Right renal pelvis (tissue), 4 donors: ENCODE data around the gene MSS51. TPM values are rescaled to one million over a fixed set of nuclear protein-coding genes. Genes with fewer than 3 reads are reported as not detected.

Experiments used
- DNase-seq, 4 donors: peaks; one replicate each; pipeline ENCODE4 v3.0.0-alpha.2; 2013; ENCODE audit warnings: low read depth in 4 of 4, low spot score in 3 of 4, missing footprints in 1 of 4
- polyA plus RNA-seq, 4 donors: library from polyadenylated mRNA; unstranded; fragments of 120-200 nt; gene quantifications; one replicate each; pipeline ENCODE4 v1.2.1, GENCODE V29; 2013; ENCODE audit not compliant: insufficient read length in 4 of 4

MSS51 gene
- polyA plus RNA-seq = 1 to 10 TPM; 1.6 to 3.1 (median 1.7) TPM

GRCh38 chr10:73433538-73433867, at the start of gene MSS51:
MSS51 (minus strand) TSS chr10:73433561; CDS start chr10:73428284, 5,277 bp downstream.
- DNase-seq = no peak

DNA sequence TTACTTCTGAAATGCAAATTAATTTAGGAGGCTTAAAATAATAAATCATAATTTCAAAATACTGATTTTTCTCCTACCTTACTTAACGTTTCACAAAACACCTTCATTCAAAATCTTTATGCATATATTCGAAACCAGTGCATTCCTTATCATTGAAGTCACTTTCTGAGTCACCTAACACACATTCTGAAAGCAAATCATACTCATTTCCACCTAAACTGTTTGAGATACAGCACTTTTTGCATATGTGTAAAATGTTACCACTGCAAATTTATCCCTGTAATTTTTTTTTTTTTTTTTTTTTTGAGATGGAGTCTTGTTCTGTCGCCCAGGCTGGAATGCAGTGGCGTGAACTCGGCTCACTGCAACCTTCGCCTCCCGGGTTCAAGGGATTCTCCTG, 46.8 kb upstream of the MSS51 start:
- no peak for DNase-seq

DNA sequence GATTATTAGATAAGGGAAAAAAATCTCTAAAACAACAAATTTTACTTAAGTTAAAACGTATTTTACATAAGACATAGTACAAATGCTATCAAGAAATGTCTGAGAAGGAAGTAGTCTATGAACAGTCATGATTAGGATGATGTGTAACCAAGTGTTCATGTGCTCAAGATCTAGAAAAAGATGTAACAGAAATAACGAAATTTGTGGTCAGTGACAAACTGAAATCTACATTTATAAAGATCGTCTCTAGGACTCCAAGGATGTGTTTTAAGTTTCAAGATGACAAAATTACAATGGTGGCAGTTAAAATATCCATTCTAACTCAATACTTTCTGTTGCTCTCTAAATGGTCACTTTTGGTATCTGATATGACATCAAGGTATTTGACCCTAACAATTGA, 45.3 kb upstream of the MSS51 start:
- DNase-seq = no peak

GRCh38 chr10:73471226-73471625, 37.9 kb upstream of the MSS51 start:
- no peak for DNase-seq

DNA sequence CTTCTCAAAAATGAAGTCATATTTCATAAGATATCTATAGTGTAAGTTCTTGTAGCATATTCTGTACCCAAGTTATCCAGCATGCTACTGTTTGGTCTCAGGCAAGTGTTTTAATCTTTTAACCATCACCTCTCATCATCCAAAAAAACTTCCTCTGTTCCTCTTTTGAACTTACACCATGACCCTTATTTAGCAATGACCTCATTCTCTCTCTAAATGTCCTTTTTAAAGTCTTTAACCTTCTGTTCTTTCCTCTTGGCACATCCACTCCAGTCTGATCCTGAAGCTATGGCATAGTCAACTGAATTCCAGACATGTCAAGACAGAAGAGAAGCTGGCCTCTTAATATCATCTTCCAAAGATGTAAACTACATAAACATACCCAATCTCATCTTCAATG, 36.2 kb upstream of the MSS51 start:
- no peak for DNase-seq

- DNase-seq = no peak
Observed at GRCh38 chr10:73467206-73467605, 33.8 kb upstream of the MSS51 start.

GRCh38 chr10:73465978-73466726, 32.8 kb upstream of the MSS51 start:
- no peak for DNase-seq

GRCh38 chr10:73460897-73461296, 27.5 kb upstream of the MSS51 start:
- no peak for DNase-seq

GRCh38 chr10:73459683-73460314, 26.4 kb upstream of the MSS51 start:
- DNase-seq = no peak

DNA sequence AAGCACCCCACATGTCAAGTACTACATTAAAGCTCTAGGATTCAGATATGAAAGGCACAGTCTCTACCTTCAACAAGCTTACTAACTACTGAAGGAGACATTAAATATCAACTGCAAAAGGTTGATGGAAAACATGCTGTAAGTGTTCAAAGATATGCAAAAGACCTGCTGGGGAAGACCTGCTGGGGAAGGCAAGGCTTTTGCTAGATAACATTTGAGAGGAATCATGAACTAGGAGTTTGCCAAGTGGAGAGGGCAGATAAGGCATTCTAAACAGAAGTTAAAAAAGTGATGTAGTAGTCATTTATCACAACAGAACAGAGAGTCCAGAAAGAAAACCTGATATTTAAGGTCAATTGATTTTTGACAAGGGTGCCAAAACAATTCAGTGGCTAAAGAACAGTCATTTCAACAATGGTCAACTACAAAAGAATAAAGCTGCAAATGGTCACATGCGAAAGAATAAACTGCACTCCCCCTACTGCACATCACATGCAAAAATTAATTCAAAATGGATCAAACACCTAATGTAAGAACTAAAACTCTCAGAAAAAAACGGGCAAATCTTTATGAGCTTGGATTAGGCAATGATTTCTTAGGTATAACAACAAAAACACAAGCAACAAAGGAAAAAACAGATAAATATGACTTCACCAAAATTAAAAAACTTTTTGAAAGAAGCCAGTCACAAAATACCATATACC, 23.0 kb upstream of the MSS51 start:
- no peak for DNase-seq

GRCh38 chr10:73449113-73449512, 15.8 kb upstream of the MSS51 start:
- DNase-seq = no peak

- no peak for DNase-seq
Observed at GRCh38 chr10:73448384-73448783, 15.0 kb upstream of the MSS51 start.

- no peak for DNase-seq
Observed at GRCh38 chr10:73446926-73447325, 13.6 kb upstream of the MSS51 start.

GRCh38 chr10:73444457-73444856, 11.1 kb upstream of the MSS51 start:
- no peak for DNase-seq

- no peak for DNase-seq
Observed at GRCh38 chr10:73439605-73440312, 6.4 kb upstream of the MSS51 start.

DNA sequence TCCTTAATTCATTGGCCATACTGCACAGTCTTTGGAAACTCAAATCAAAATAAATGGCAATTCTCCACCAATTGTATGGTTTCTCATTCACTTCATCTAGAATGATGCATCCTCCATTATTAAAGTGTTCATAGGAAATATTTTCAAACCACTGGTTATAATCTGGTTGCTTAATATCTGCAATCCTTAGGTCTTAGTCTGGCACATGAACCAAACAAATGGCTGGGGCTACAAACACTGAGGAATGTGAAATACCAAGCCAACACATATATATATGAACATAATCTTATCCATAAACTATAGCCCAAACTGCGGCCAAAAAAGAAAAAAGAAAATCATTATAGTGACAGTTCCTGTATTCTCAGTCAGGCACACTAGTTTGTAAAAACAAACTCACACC, 5.7 kb upstream of the MSS51 start:
- DNase-seq = no peak

GRCh38 chr10:73432646-73433537, 469 bp downstream of the MSS51 start:
- DNase-seq = no peak

DNA sequence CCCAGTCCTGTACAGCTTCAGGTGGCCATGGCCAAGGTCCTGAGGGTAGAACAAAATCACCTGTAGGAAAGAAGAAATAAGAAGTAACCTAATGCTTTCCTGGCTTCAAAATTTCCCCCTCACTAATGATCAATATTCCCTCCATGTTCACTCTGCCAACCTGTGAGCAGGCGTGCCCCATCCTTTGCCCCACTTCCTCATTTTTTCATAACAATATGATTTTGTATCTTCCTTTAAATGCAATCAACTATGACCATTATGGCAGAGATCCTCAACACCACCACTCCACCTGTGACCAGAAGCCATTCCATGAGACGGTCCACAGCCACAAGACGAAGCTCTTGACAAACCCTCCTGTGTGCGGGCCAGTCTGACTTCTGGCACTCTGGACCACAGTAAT, 7.0 kb downstream of the MSS51 start:
- no peak for DNase-seq

DNA sequence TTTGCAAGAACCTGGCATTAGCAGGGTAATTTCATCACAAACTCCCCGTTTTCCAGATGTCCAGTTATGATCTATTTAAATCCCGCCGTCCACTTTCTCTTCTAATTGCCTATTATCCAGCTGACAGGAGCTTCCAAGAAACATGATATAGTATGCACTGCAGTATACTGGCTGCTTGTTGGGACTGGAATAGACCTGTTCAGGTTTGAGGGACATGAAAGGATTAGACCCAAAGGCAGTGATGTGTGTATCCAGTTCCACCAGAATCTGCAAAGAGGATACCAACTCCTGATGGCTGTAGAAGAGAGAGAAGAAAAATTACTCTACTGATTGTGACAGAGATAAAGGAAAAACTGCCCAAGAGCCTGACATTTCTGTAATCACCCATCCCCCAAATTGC, 8.9 kb downstream of the MSS51 start:
- DNase-seq = no peak

- no peak for DNase-seq
Observed at GRCh38 chr10:73423309-73423708, 10.1 kb downstream of the MSS51 start.
